Tibial nerve (tissue), 3 donors: ENCODE results near the gene ST3GAL2.

Experiments
- POLR2A ChIP-seq, 2 donors: fragments of 450-650 bp; IDR thresholded peaks; one replicate each; pipeline ENCODE4 v1.6.1; 2017; ENCODE audit warnings: antibody characterized with exemption in 2 of 2, mild to moderate bottlenecking in 2 of 2, moderate library complexity in 2 of 2
- TF ChIP-seq, protein P1 (sequence below), 5 experiments: fragments of 200-600 bp in 3 of 5; fragments of 450-650 bp in 2 of 5; sonication (generic) in 3 of 5; IDR thresholded peaks; one replicate each; pipeline ENCODE4 v1.5.1; 2016 to 2019; ENCODE audit warnings: antibody characterized with exemption in 5 of 5, mild to moderate bottlenecking in 3 of 5, moderate library complexity in 2 of 5

DNA sequence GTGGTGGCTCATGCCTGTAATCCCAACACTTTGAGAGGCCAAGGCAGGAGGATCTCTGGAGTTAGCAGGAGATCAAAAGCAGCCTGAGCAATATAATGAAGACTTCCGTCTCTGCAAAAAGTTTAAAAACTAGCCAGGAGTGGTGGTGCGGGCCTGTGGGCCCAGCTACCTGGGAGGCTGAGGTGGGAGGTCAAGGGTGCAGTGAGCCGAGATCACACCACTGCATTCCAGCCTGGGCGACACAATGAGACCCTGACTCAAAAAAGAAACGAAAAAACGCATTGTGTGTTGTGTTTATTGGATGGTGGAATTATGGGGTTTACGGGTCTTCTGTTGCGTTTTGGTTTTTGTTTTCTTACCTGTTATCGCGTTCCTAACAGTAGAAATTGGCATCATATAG, 93.1 kb downstream of the ST3GAL2 start:
- TF ChIP-seq, protein P1, sequence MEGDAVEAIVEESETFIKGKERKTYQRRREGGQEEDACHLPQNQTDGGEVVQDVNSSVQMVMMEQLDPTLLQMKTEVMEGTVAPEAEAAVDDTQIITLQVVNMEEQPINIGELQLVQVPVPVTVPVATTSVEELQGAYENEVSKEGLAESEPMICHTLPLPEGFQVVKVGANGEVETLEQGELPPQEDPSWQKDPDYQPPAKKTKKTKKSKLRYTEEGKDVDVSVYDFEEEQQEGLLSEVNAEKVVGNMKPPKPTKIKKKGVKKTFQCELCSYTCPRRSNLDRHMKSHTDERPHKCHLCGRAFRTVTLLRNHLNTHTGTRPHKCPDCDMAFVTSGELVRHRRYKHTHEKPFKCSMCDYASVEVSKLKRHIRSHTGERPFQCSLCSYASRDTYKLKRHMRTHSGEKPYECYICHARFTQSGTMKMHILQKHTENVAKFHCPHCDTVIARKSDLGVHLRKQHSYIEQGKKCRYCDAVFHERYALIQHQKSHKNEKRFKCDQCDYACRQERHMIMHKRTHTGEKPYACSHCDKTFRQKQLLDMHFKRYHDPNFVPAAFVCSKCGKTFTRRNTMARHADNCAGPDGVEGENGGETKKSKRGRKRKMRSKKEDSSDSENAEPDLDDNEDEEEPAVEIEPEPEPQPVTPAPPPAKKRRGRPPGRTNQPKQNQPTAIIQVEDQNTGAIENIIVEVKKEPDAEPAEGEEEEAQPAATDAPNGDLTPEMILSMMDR (IDR thresholded peaks at IDR 0.05) = no peak
- no peak for TF ChIP-seq POLR2A (IDR thresholded peaks at IDR 0.05)
